Neural progenitor cell (in vitro differentiated cells): ENCODE data around the gene OR10W1. TPM values are rescaled to one million over a fixed set of nuclear protein-coding genes. Genes with fewer than 3 reads are reported as not detected.

Experiments
- DNase-seq: peaks from one replicate; pipeline ENCODE4 v3.0.0-alpha.2; 2016; ENCODE audit warnings: low spot score
- H2AFZ ChIP-seq: fragments of 200-600 bp; sonication (generic); replicated peaks from 2 replicates; pipeline ENCODE4 v1.6.1; 2016; ENCODE audit warnings: antibody characterized with exemption
- H3F3A ChIP-seq: fragments of 200-600 bp; sonication (generic); 2 replicates; pipeline ENCODE4 v1.6.1; 2016; ENCODE audit warnings: antibody characterized with exemption, low read depth
- H3K27ac ChIP-seq: fragments of 200-600 bp; sonication (generic); 2 replicates; pipeline ENCODE4 v1.5.1; 2016; ENCODE audit warnings: mild to moderate bottlenecking
- H3K27me3 ChIP-seq: fragments of 200-600 bp; sonication (generic); 2 replicates; pipeline ENCODE4 v1.6.1; 2016; ENCODE audit warnings: mild to moderate bottlenecking, moderate library complexity
- H3K36me3 ChIP-seq: fragments of 200-600 bp; sonication (generic); 2 replicates; pipeline ENCODE4 v1.5.1; 2016
- H3K4me1 ChIP-seq: fragments of 200-600 bp; sonication (generic); 2 replicates; pipeline ENCODE4 v1.6.1; 2016; ENCODE audit warnings: mixed run types
- H3K4me2 ChIP-seq: fragments of 200-600 bp; sonication (generic); 2 replicates; pipeline ENCODE4 v1.6.1; 2016
- H3K4me3 ChIP-seq: fragments of 200-600 bp; sonication (generic); 2 replicates; pipeline ENCODE4 v1.5.1; 2016
- H3K79me2 ChIP-seq: fragments of 200-600 bp; sonication (generic); 2 replicates; pipeline ENCODE4 v1.6.1; 2016; ENCODE audit warnings: low read depth
- H3K9ac ChIP-seq: fragments of 200-600 bp; sonication (generic); 2 replicates; pipeline ENCODE4 v1.6.1; 2016
- H3K9me3 ChIP-seq: fragments of 200-600 bp; sonication (generic); 2 replicates; pipeline ENCODE4 v1.5.1; 2016; ENCODE audit warnings: low read depth
- H4K20me1 ChIP-seq: fragments of 200-600 bp; sonication (generic); 2 replicates; pipeline ENCODE4 v1.6.1; 2016; ENCODE audit warnings: low read depth
- H3K27ac Mint-ChIP-seq: 3 replicates; pipeline ENCODE4 v1.8.0; 2021; ENCODE audit warnings: mixed read lengths
- H3K27me3 Mint-ChIP-seq: 2 replicates; pipeline ENCODE4 v1.8.0; 2022; ENCODE audit warnings: low read depth, mild to moderate bottlenecking, inconsistent platforms, moderate library complexity, mixed read lengths; ENCODE audit not compliant: insufficient read depth
- H3K36me3 Mint-ChIP-seq: 3 replicates; pipeline ENCODE4 v1.8.0; 2021; ENCODE audit warnings: mixed read lengths
- H3K4me1 Mint-ChIP-seq: 3 replicates; pipeline ENCODE4 v1.8.0; 2021; ENCODE audit warnings: mixed read lengths
- H3K4me3 Mint-ChIP-seq: 3 replicates; pipeline ENCODE4 v1.8.0; 2021; ENCODE audit warnings: mild to moderate bottlenecking, moderate library complexity, mixed read lengths
- H3K9me3 Mint-ChIP-seq: 3 replicates; pipeline ENCODE4 v1.8.0; 2020; ENCODE audit warnings: mixed read lengths
- EZH2 ChIP-seq: fragments of 200-600 bp; sonication (generic); IDR thresholded peaks from 2 replicates; pipeline ENCODE4 v1.6.1; 2017; ENCODE audit warnings: antibody characterized with exemption, mild to moderate bottlenecking, moderate library complexity
- EZH2phosphoT487 ChIP-seq: fragments of 200-600 bp; sonication (generic); IDR thresholded peaks from 2 replicates; pipeline ENCODE4 v1.6.1; 2017; ENCODE audit warnings: antibody characterized with exemption
- total RNA-seq: library from RNA; depleted of rRNA; stranded (reverse); fragments of >200 nt; gene quantifications from 2 replicates; pipeline ENCODE4 v1.2.3, GENCODE V29; 2015; ENCODE audit warnings: low replicate concordance
- TF ChIP-seq, protein P1 (sequence below): fragments of 200-600 bp; sonication (generic); IDR thresholded peaks from 2 replicates; pipeline ENCODE4 v1.5.1; 2017; ENCODE audit warnings: antibody characterized with exemption, mild to moderate bottlenecking

Gene OR10W1
- total RNA-seq, 1 donor from 2014 or later, result not detected

DNA sequence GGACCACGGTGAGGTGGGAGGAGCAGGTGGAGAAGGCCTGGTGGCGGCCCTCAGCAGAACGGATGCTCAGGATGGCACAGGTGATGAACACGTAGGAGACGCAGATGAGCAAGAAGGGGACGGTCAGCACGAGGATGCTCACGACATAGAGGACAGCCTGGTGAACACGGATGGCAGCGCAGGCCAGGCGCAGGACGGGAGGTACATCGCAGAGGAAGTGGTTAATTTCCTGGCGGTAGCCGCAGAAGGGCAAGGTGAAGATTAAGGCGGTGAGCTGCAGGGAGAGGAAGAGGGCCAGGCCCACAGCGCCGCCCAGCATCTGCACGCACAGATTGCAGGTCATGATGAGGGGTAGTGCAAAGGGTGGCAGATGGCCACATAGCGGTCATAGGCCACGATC, 24.0 kb upstream of the OR10W1 start:
- H3K36me3 Mint-ChIP-seq, result no peaks in the 10 kb centered on the region
- H3K4me1 ChIP-seq, result no peaks in the 10 kb centered on the region
- no peaks in the 10 kb centered on the region for H3F3A ChIP-seq
- H3K4me1 Mint-ChIP-seq, result no peaks in the 10 kb centered on the region
- H3K79me2 ChIP-seq, result no peaks in the 10 kb centered on the region
- H3K4me2 ChIP-seq, result no peak overlapping the region
- no peak overlapping the region for H3K4me3 ChIP-seq
- no peak for DNase-seq
- H3K36me3 ChIP-seq, result no peaks in the 10 kb centered on the region
- no peak overlapping the region for H3K27ac Mint-ChIP-seq
- H3K27me3 Mint-ChIP-seq, result peaks cover 2% of the 10 kb centered on the region
- no peak overlapping the region for H3K27ac ChIP-seq
- TF ChIP-seq EZH2, result no peak
- TF ChIP-seq, protein P1, sequence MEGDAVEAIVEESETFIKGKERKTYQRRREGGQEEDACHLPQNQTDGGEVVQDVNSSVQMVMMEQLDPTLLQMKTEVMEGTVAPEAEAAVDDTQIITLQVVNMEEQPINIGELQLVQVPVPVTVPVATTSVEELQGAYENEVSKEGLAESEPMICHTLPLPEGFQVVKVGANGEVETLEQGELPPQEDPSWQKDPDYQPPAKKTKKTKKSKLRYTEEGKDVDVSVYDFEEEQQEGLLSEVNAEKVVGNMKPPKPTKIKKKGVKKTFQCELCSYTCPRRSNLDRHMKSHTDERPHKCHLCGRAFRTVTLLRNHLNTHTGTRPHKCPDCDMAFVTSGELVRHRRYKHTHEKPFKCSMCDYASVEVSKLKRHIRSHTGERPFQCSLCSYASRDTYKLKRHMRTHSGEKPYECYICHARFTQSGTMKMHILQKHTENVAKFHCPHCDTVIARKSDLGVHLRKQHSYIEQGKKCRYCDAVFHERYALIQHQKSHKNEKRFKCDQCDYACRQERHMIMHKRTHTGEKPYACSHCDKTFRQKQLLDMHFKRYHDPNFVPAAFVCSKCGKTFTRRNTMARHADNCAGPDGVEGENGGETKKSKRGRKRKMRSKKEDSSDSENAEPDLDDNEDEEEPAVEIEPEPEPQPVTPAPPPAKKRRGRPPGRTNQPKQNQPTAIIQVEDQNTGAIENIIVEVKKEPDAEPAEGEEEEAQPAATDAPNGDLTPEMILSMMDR, result no peak
- TF ChIP-seq EZH2phosphoT487, result no peak
- no peaks in the 10 kb centered on the region for H3K27me3 ChIP-seq
- no peak overlapping the region for H3K9ac ChIP-seq
- peaks cover 5% of the 10 kb centered on the region for H3K9me3 ChIP-seq
- H3K9me3 Mint-ChIP-seq, result no peaks in the 10 kb centered on the region
- H4K20me1 ChIP-seq, result no peaks in the 10 kb centered on the region
- no peak overlapping the region for H3K4me3 Mint-ChIP-seq
- no peak overlapping the region for H2AFZ ChIP-seq

DNA sequence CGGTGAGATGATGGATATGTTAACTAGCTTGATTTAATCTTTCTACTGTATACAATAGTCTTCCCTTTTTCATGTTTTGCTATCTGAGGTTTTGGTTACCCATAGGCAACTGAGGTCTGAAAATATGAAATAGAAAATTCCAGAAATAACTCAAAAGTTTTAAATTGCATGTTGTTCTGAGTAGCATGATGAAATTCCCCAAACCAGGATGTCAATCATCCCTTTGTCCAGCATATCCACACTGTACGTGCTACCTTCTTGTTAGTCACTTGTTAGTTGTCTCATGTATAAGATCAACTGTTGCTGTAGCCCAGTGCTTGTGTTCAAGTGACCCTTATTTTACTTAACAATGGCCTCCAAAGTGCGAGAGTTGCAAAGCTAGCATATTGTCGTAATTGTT, 21.2 kb upstream of the OR10W1 start:
- Histone ChIP-seq H3K4me1 (no peaks in the 10 kb centered on the region), H4K20me1 (no peaks in the 10 kb centered on the region), H3K27me3 (no peaks in the 10 kb centered on the region), H3K9ac (no peak overlapping the region), H3F3A (no peaks in the 10 kb centered on the region), H3K27ac (no peak overlapping the region), H3K9me3 (peaks cover 5% of the 10 kb centered on the region), H3K4me3 (no peak overlapping the region), H3K4me2 (no peak overlapping the region), H3K79me2 (no peaks in the 10 kb centered on the region), H3K36me3 (no peaks in the 10 kb centered on the region), H2AFZ (no peak overlapping the region)
- Mint-ChIP-seq H3K9me3 (no peaks in the 10 kb centered on the region), H3K4me3 (no peak overlapping the region), H3K27me3 (peaks cover 2% of the 10 kb centered on the region), H3K27ac (no peak overlapping the region), H3K36me3 (no peaks in the 10 kb centered on the region), H3K4me1 (no peaks in the 10 kb centered on the region)
- DNase-seq, result no peak
- TF ChIP-seq, protein P1, result no peak
- TF ChIP-seq EZH2 (no peak), EZH2phosphoT487 (no peak)

DNA sequence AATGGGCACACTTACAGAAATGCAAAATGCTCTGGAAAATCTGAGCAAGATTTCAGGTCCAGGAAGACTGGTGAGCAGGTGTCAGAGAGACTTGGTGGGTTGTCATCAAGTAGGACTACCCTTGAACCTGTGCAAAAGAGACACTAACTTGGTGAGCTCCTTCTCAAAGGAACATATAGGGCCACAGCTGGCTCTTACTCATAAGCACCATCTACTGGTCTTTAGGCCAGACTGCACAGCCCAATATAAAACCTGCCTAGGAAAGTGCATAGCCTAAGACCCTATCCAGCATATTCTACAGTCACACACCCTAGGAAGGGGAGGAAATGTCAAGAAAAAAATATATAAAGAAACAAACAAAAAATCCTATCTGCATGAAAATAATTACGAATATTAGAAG, 18.2 kb upstream of the OR10W1 start:
- Mint-ChIP-seq H3K27ac (no peak overlapping the region), H3K4me3 (no peak overlapping the region), H3K36me3 (no peaks in the 10 kb centered on the region), H3K27me3 (no peaks in the 10 kb centered on the region), H3K4me1 (no peaks in the 10 kb centered on the region), H3K9me3 (no peaks in the 10 kb centered on the region)
- TF ChIP-seq EZH2phosphoT487, result no peak
- TF ChIP-seq, protein P1, result peak; percentile 60
- Histone ChIP-seq H2AFZ (no peak overlapping the region), H3K9me3 (no peaks in the 10 kb centered on the region), H3K4me1 (no peaks in the 10 kb centered on the region), H3F3A (no peaks in the 10 kb centered on the region), H3K27me3 (no peaks in the 10 kb centered on the region), H3K79me2 (no peaks in the 10 kb centered on the region), H3K4me3 (no peak overlapping the region), H3K36me3 (no peaks in the 10 kb centered on the region), H4K20me1 (no peaks in the 10 kb centered on the region), H3K9ac (no peak overlapping the region), H3K4me2 (no peak overlapping the region), H3K27ac (no peak overlapping the region)
- DNase-seq, result peak; percentile 59
